Endometrium (tissue), 2 donors: ENCODE measurements around the gene GPLD1.

Source experiments
- FAIRE-seq: peaks from 2 replicates; lab custom pipeline; 2012; peaks lifted over from hg19 to GRCh38; lab: Jason Lieb, UNC
- donor health status: control.
- donor health status: control.

Gene GPLD1

DNA sequence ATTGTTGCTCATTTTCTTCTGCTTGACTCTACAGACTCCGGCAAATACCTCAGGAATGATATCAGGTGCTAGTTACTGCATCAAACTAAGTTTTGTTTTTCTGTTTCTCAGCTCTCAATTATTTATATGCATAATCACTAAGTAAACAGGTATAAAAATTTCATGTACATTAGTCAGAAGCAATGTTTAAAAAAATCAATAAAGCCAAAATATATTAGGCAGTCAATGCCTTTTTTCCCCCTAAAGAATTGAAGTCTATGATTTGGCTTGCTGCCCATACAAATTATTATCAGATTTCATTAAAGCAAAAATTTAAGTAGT lies 107.2 kb downstream of the GPLD1 start:
- FAIRE-seq, result no peak

GRCh38 chr6:24381476-24382219 lies 107.7 kb downstream of the GPLD1 start:
- FAIRE-seq, result no peak

DNA sequence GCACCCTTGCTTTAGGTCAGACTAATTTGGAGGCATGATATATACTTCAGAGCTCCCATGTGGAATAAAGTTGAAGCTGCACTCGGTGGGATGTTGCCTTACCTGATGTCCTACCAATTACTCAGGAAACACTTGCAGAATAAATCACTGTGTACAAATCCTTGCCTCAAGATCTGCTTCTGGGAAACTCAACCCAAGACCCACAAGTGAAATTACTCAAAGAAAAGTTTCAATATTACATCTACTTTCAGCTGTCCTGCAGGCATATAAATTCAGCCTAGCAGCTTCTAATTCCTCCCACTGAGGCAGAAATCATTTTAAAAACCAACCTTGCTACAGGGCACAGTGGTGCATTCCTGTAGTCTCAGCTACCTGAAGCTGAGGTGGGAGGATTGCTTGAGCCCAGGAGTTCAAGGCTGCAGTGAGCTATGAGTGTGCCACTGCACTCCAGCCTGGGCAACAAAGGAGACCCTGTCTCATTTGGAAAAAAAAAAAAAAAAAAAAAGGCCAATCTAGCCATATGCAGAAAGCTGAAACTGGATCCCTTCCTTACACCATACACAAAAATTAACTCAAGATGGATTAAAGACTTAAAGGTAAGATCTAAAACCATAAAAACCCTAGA lies 110.8 kb downstream of the GPLD1 start:
- no peak for FAIRE-seq
